IMR-90 (cell line): Measurements from ENCODE around the gene CHRNA10. TPM values are rescaled to one million over a fixed set of nuclear protein-coding genes. Genes with fewer than 3 reads are reported as not detected.

ENCODE experiments used
- ATAC-seq: fragments of 200-7000 bp; cut with Tn5 transposase; 2 replicates; pipeline ENCODE4 v1.9.1; 2020; ENCODE audit warnings: low read depth, mild to moderate bottlenecking, moderate library complexity
- BruUV-seq: library from RNA; stranded (reverse); fragments of 400-500 nt; replicated peaks from 2 replicates; lab custom pipeline; 2021; lab: Mats Ljungman, UMichigan
- CTCF ChIA-PET: fragments of 300-600 bp; formaldehyde crosslinking; extraction: SDS; loops from one replicate; lab custom pipeline; 2021; ENCODE audit warnings: antibody characterized with exemption; lab: Yijun Ruan, JAX
- POLR2A ChIA-PET: fragments of 300-600 bp; sonication (Branson Sonifier 250); formaldehyde crosslinking; loops from one replicate; lab custom pipeline; 2022; ENCODE audit warnings: antibody characterized with exemption; ENCODE audit not compliant: unreplicated experiment; lab: Charles Lee
- DNase-seq: peaks from one replicate; pipeline ENCODE4 v3.0.0; 2013
- H2AFZ ChIP-seq: replicated peaks from 2 replicates; pipeline ENCODE3; 2013; ENCODE audit warnings: low read length, mild to moderate bottlenecking; ENCODE audit not compliant: poor library complexity
- H2AK5ac ChIP-seq: 2 replicates; pipeline ENCODE4 v1.6.1; 2013; ENCODE audit warnings: low read depth, low read length, inconsistent platforms
- H2AK9ac ChIP-seq: replicated peaks from 2 replicates; pipeline ENCODE3; 2013; ENCODE audit warnings: mild to moderate bottlenecking, low read depth, low read length, moderate library complexity; ENCODE audit not compliant: poor library complexity
- H2BK120ac ChIP-seq: 2 replicates; pipeline ENCODE4 v1.6.1; 2013; ENCODE audit warnings: low read depth, low read length, inconsistent platforms
- H2BK15ac ChIP-seq: 3 replicates; pipeline ENCODE4 v1.6.1; 2013; ENCODE audit warnings: low read depth, low read length, inconsistent platforms
- H2BK20ac ChIP-seq: 2 replicates; pipeline ENCODE4 v1.6.1; 2013; ENCODE audit warnings: low read depth, mild to moderate bottlenecking, inconsistent platforms, low read length, moderate library complexity
- H2BK5ac ChIP-seq: 2 replicates; pipeline ENCODE4 v1.6.1; 2013; ENCODE audit warnings: mild to moderate bottlenecking, low read depth, low read length, inconsistent platforms; ENCODE audit not compliant: poor library complexity, severe bottlenecking
- H3K14ac ChIP-seq: replicated peaks from 2 replicates; pipeline ENCODE4 v1.6.1; 2013; ENCODE audit warnings: low read depth, low read length, inconsistent platforms
- H3K18ac ChIP-seq: 2 replicates; pipeline ENCODE4 v1.6.1; 2013; ENCODE audit warnings: low read depth, low read length, control low read depth
- H3K23ac ChIP-seq: 2 replicates; pipeline ENCODE4 v1.6.1; 2013; ENCODE audit warnings: low read depth, low read length, inconsistent platforms
- H3K27ac ChIP-seq: 2 replicates; pipeline ENCODE4 v1.5.1; 2013; ENCODE audit warnings: mild to moderate bottlenecking, control low read depth, low read length; ENCODE audit not compliant: insufficient read depth
- H3K27me3 ChIP-seq: 2 replicates; pipeline ENCODE4 v1.6.1; 2013; ENCODE audit warnings: low read length; ENCODE audit not compliant: control insufficient read depth, insufficient read depth
- H3K36me3 ChIP-seq: 2 replicates; pipeline ENCODE4 v1.6.1; 2013; ENCODE audit warnings: low read length, mixed read lengths; ENCODE audit not compliant: control insufficient read depth, insufficient read depth
- H3K4ac ChIP-seq: 2 replicates; pipeline ENCODE4 v1.6.1; 2013; ENCODE audit warnings: low read depth, low read length, inconsistent platforms
- H3K4me1 ChIP-seq: 2 replicates; pipeline ENCODE4 v1.6.1; 2013; ENCODE audit warnings: low read length, mixed read lengths; ENCODE audit not compliant: control insufficient read depth, insufficient read depth
- H3K4me2 ChIP-seq: 2 replicates; pipeline ENCODE4 v1.6.1; 2013; ENCODE audit warnings: low read depth, mild to moderate bottlenecking, control low read depth, low read length, moderate library complexity
- H3K4me3 ChIP-seq: 2 replicates; pipeline ENCODE4 v1.5.1; 2013; ENCODE audit warnings: low read depth, mild to moderate bottlenecking, control low read depth, low read length, moderate library complexity; ENCODE audit not compliant: insufficient read depth
- H3K56ac ChIP-seq: 2 replicates; pipeline ENCODE4 v1.6.1; 2013; ENCODE audit warnings: low read length, inconsistent platforms; ENCODE audit not compliant: insufficient read depth; ENCODE audit errors: extremely low read depth
- H3K79me1 ChIP-seq, 2 experiments: 2 replicates each; pipeline ENCODE4 v1.6.1; 2013; ENCODE audit warnings: low read length in 2 of 2, inconsistent platforms in 1 of 2, low read depth in 1 of 2
- H3K9ac ChIP-seq: 2 replicates; pipeline ENCODE4 v1.6.1; 2013; ENCODE audit warnings: low read depth, low read length, control low read depth
- H3K9me1 ChIP-seq: 2 replicates; pipeline ENCODE4 v1.6.1; 2013; ENCODE audit warnings: low read length, inconsistent platforms; ENCODE audit not compliant: insufficient read depth
- H3K9me3 ChIP-seq: 2 replicates; pipeline ENCODE4 v1.6.1; 2013; ENCODE audit warnings: low read length; ENCODE audit not compliant: control insufficient read depth, insufficient read depth
- H4K20me1 ChIP-seq: 2 replicates; pipeline ENCODE4 v1.6.1; 2013; ENCODE audit warnings: low read length, inconsistent platforms; ENCODE audit not compliant: insufficient read depth
- H4K5ac ChIP-seq: 2 replicates; pipeline ENCODE4 v1.6.1; 2013; ENCODE audit warnings: mild to moderate bottlenecking, low read depth, low read length, control low read depth
- H4K8ac ChIP-seq, 2 experiments: 2 replicates each; pipeline ENCODE4 v1.6.1; 2013; ENCODE audit warnings: low read depth in 2 of 2, low read length in 2 of 2, control low read depth in 1 of 2, inconsistent platforms in 1 of 2
- H4K91ac ChIP-seq: 2 replicates; pipeline ENCODE4 v1.6.1; 2013; ENCODE audit warnings: low read depth, low read length, inconsistent platforms; ENCODE audit not compliant: insufficient read depth
- BHLHE40 ChIP-seq: fragments of 150-350 bp; IDR thresholded peaks from 2 replicates; pipeline ENCODE4 v1.6.1; 2016; ENCODE audit warnings: mild to moderate bottlenecking, low read depth, low read length
- CEBPB ChIP-seq: IDR thresholded peaks from 2 replicates; pipeline ENCODE4 v1.6.1; 2012; ENCODE audit warnings: low read depth, low read length, improper control_type of control experiment
- CTCF ChIP-seq: conservative IDR thresholded peaks from 2 replicates; pipeline ENCODE4 v1.5.1; 2012; ENCODE audit warnings: mild to moderate bottlenecking, low read depth, low read length, improper control_type of control experiment
- ELK1 ChIP-seq: fragments of 150-350 bp; IDR thresholded peaks from 2 replicates; pipeline ENCODE4 v1.6.1; 2016; ENCODE audit warnings: low read depth, mild to moderate bottlenecking, low read length, moderate library complexity, borderline replicate concordance
- FOS ChIP-seq: fragments of 150-350 bp; IDR thresholded peaks from 2 replicates; pipeline ENCODE4 v1.6.1; 2016; ENCODE audit warnings: low read depth, low read length
- MAFK ChIP-seq: IDR thresholded peaks from 2 replicates; pipeline ENCODE4 v1.6.1; 2012; ENCODE audit warnings: low read depth, low read length, improper control_type of control experiment
- MAZ ChIP-seq: IDR thresholded peaks from 2 replicates; pipeline ENCODE4 v1.6.1; 2012; ENCODE audit warnings: low read depth, mild to moderate bottlenecking, low read length, improper control_type of control experiment, moderate library complexity, borderline replicate concordance
- MXI1 ChIP-seq: IDR thresholded peaks from 2 replicates; pipeline ENCODE4 v1.6.1; 2012; ENCODE audit warnings: low read depth, mild to moderate bottlenecking, low read length, moderate library complexity, borderline replicate concordance
- POLR2A ChIP-seq: IDR thresholded peaks from 2 replicates; pipeline ENCODE4 v1.6.1; 2012; ENCODE audit warnings: mild to moderate bottlenecking, low read depth, low read length
- RAD21 ChIP-seq: IDR thresholded peaks from 2 replicates; pipeline ENCODE4 v1.6.1; 2012; ENCODE audit warnings: low read length, improper control_type of control experiment
- RFX5 ChIP-seq: IDR thresholded peaks from 2 replicates; pipeline ENCODE4 v1.8.0; 2012; ENCODE audit warnings: low read depth, mild to moderate bottlenecking, low read length, moderate library complexity
- SMC3 ChIP-seq: fragments of 150-350 bp; IDR thresholded peaks from 2 replicates; pipeline ENCODE4 v1.6.1; 2016; ENCODE audit warnings: low read depth, mild to moderate bottlenecking, antibody characterized with exemption, low read length, moderate library complexity
- USF2 ChIP-seq: fragments of 150-350 bp; IDR thresholded peaks from 2 replicates; pipeline ENCODE4 v1.6.1; 2017; ENCODE audit warnings: mild to moderate bottlenecking, antibody characterized with exemption, low read length, low read depth
- WGBS, 2 experiments: methylation state at CpG; one replicate each; pipeline versions ENCODE4 v1.1.5 to v1.1.7; 2013; ENCODE audit warnings: missing lambda C conversion rate in 2 of 2; ENCODE audit not compliant: insufficient read length in 1 of 2; ENCODE audit errors: extremely low coverage in 2 of 2; 5-methylcytosine and 5-hydroxymethylcytosine counted together
- dilution Hi-C: fragments of 300-500 bp; cut with HindIII; formaldehyde crosslinking; loops from one replicate; pipeline ENCODE4 v1.14.3; 2018; ENCODE audit warnings: low sequenced_read_pairs; ENCODE audit not compliant: unreplicated experiment
- in situ Hi-C: fragments of 300-500 bp; cut with MboI; formaldehyde crosslinking; loops from 3 replicates; pipeline ENCODE4 v1.14.3; 2019; ENCODE audit warnings: low sequenced_read_pairs, inconsistent platforms, mixed read lengths
- intact Hi-C: fragments of 100-400 bp; cut with micrococcal nuclease; formaldehyde crosslinking; loops from 2 replicates; pipeline ENCODE4 v1.10.0; 2022
- polyA plus RNA-seq, 3 experiments: library from polyadenylated mRNA; depleted of rRNA; stranded (reverse); fragments of >200 nt; gene quantifications; 2 replicates each; pipeline ENCODE4 v1.2.3, GENCODE V29; 2012; ENCODE audit warnings: low replicate concordance in 1 of 3
- total RNA-seq: library from RNA; depleted of rRNA; stranded (reverse); fragments of >200 nt; gene quantifications from 2 replicates; pipeline ENCODE4 v1.2.3, GENCODE V29; 2012

The CHRNA10 gene
- total and polyA plus RNA-seq, 2 of the 4 experiments (the other 2 are of a cell fraction): 0.36 to 0.79 TPM

- Histone ChIP-seq H2AK9ac (no peak overlapping the region), H3K23ac (no peak overlapping the region), H3K36me3 (no peaks in the 10 kb centered on the region), H3K14ac (no peak overlapping the region), H3K9me3 (no peaks in the 10 kb centered on the region), H3K56ac (no peak overlapping the region), H2AFZ (no peak overlapping the region), H3K27me3 (peaks cover 14% of the 10 kb centered on the region), H4K91ac (no peak overlapping the region), H2BK15ac (no peak overlapping the region), H3K4me1 (peaks cover 2% of the 10 kb centered on the region; the same call in 1 of the 2 replicates), H2BK5ac (no peak overlapping the region), H2BK120ac (no peak overlapping the region), H2AK5ac (no peak overlapping the region), H4K8ac (no peak overlapping the region), H4K5ac (no peak overlapping the region), H3K79me1 (no peaks in the 10 kb centered on the region), H3K4me2 (no peak overlapping the region), H4K20me1 (no peaks in the 10 kb centered on the region), H3K27ac (no peak overlapping the region), H3K9me1 (no peaks in the 10 kb centered on the region), H2BK20ac (no peak overlapping the region), H3K4me3 (no peak overlapping the region), H3K4ac (no peak overlapping the region), H3K9ac (no peak overlapping the region), H3K18ac (no peak overlapping the region)
- POLR2A ChIA-PET: no interaction called here
- CTCF ChIA-PET: no interaction called here
- DNase-seq (no peak), ATAC-seq (no peak)
- in situ Hi-C loops: no loop called here
- dilution Hi-C loops: no loop called here
- BruUV-seq: no TSS peak
- intact Hi-C loops: no loop called here
- WGBS, 2 experiments: 0% methylated on average over 1 of the region's 8 CpGs; no CpG with 5 or more reads in 1 of the 2 experiments
- TF ChIP-seq BHLHE40 (no peak), SMC3 (no peak), MXI1 (no peak), CEBPB (no peak), FOS (no peak), MAZ (no peak), ELK1 (no peak), MAFK (no peak), CTCF (no peak), USF2 (no peak), RAD21 (no peak), POLR2A (no peak), RFX5 (no peak)
Observed at GRCh38 chr11:3617990-3618389, 53.2 kb downstream of the CHRNA10 start.
